GM21447 (cell line): ENCODE data around the gene HINT2.

Experiments used
- ATAC-seq: cut with Tn5 transposase; IDR thresholded peaks from one replicate; pipeline ENCODE4 v1.9.1; 2021; ENCODE audit not compliant: unreplicated experiment

The HINT2 gene

DNA sequence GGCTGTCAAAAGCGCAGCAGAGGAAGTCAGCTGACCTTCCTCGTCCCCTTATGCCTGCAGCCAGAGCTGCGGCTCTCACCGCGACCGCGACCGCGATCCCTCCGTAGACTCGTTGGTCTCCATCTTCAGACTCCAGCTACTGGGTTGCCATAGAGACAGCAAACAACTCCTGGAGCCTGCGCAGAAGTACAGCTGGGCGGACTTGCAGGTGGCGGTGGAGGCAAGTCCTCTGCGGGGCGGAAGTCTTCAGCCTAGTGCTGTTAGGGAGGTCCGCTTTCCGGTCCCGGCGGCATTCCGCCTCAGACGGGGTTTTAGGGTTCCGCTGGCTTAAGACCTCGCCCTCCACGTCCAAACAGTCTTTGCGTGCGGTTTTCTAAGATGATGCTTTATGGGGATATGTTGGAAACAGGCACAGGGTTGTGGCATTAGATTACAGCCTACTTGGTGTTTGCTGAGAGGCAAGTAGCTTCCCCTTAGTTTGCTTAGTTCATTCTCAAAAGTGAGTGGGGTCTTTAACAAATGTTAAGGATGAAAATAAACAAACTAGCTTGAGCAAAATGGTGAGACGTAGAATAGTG lies 2.7 kb downstream of the HINT2 start, which contains the start of gene SPAG8:
Gene SPAG8 (minus strand): TSS at position 238 of the 578 bp plus-strand sequence. CDS start 115 bp downstream, at position 123.
- ATAC-seq, result peak; percentile 57

DNA sequence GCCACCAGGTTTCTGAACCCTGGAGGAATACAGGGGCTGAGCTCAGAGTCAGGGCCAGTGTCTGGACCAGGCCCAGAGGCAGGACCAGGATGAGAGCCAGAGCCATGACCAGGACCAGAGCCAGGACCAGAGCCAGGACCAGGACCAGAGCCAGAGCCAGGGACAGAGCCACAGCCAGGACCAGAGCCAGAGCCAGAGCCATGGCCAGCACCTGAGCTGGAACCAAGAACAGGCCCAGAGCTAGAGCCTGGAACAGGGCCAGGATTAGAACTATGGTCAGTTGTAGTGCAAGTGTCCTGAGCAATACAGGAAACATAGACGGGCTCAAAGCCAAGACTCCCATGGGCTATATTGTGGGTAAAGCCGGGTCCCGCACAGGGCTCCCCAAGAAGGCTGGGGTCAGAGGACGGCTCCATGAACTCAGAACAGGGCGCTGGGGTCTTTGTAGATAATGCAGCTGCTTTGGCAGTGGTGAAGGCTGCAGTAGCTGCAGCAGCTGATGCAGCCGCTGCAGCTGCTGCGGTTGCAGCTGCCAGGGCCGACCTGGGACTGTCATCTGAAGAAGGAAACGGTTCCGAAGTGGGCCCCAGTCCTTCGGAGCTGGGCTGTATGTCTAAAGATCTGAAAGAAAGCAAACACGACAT lies 3.3 kb downstream of the HINT2 start:
- no peak for ATAC-seq

DNA sequence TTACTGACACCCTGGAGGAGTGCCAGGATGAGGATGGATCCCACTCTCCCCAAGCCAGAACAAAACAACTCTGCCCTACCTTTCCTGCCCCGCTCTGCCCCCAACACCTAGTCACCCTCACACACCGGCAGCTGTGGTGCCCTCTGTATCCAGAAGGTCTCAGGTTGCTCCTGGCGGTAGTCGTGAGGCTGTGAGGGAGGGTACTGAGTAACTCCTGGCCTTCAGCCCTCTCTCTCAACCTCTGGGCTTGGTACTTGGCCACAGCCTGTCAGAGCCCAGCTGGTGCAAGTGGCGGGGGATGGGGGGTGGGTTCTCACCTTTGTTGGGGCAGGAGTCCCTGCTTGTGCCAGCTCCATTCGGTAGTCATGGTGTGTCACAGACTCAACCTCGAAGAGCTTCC lies 4.7 kb downstream of the HINT2 start:
- ATAC-seq, result no peak

DNA sequence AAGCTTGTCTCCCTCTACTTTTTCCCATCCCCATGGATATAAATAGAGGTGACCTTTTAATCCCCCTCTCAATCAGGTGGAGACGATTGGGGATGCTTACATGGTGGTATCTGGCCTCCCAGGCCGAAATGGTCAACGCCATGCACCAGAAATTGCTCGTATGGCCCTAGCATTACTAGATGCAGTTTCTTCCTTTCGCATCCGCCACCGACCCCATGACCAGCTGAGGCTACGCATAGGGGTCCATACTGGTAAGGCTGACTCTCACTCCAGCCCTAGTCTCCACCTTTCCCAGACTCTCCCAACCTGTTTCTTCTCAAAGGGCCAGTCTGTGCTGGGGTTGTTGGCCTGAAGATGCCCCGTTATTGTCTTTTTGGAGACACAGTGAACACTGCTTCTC lies 6.4 kb downstream of the HINT2 start:
- no peak for ATAC-seq

DNA sequence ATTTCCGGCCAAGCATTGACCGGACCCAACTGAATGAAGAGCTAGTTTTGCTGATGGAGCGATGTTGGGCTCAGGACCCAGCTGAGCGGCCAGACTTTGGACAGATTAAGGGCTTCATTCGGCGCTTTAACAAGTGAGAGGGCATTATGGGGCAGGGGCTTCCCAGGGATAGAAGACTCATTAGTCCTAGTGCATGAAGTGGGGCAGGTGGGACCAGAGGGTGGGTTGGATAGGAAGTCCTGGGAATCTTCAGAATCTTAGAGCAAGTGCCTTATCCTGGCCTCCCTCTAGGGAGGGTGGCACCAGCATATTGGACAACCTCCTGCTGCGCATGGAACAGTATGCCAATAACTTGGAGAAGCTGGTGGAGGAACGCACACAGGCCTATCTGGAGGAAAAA lies 8.7 kb downstream of the HINT2 start:
- ATAC-seq, result no peak

DNA sequence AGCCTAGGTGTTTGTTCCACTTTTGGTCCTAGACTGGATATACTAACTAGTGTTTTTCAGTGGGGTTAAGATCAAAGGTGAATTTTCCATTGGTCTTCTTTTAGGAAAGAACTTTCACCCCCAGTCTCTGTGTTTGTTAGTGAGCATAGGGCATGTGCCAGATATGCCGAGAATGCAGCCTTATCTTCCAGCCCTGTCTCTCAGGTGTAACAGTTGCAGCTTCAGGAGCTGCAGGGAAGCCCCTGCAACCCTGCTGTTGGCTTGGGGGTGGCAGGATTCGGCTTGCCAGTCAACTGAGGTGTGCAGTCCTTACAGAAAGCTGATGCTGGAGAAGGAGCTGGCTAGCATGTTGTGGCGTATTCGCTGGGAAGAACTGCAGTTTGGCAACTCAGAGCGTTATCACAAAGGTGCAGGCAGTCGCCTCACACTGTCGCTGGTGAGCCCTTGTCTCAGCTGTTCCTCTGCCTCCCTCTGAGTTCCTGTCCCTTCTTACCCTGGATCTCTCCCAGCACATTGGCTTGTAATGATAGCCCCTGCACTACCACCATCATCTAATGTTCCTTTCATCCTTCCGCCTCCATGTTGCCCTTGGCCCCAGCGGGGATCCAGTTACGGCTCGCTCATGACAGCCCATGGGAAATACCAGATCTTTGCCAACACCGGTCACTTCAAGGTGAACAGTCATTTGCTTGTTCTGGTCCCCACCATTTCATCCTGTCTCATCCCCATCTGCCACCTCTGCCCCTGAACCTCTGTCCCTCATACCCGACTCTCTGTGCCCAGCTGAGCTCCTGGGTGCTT lies 13.3 kb downstream of the HINT2 start:
- ATAC-seq, result no peak

DNA sequence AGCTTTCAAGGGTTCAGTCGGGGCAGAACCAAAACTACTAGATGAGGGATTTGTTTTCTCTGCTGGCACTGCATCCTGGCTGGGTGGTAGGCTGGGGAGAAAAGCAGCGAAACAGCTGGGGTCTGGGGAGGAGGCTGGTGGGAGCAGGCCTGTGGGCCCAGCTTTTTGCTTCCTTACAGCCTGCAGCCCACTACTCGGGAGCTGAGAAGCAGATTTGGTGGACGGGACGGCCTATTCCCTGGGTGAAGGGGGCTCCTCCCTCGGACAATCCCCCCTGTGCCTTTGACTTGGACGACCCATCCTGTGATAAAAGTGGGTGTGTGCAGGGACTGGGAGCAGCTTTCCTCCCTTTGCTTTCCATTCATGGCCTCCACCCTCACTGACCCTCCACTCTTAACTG lies 14.3 kb downstream of the HINT2 start:
- no peak for ATAC-seq

DNA sequence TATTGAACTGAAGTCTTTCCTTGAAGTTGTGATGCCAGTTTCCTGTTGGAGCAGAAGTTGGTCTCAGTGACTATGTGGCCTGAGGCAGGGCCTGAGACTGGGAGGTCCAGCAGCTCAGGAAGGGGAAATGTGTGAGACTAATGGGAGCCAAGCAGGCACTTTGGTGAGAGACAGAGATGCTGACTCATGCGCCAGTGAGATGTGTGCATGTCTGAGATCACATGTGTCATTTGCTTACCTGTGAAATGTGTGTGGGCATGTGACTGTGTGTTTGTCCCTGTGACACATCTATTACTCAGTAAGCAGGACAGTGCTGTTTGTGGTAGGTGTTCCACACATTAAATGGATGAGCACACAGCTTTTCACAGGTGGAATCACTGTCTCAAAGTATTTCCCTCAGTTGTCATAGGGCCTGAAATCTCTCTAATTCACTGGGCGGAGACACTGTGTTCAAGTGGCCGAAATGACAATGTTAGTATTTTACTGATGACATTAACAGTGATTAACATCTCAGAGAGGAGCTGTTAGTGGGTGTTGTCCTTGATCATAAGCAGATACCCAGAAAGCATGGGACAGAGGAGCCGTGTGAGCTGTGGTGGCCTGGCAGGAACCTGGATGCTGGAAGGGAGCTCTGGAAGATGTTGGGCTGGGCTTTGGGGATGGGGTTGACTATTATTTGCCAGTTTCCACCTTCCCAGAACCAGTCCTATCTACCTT lies 16.0 kb downstream of the HINT2 start:
- peak; percentile 52 for ATAC-seq

DNA sequence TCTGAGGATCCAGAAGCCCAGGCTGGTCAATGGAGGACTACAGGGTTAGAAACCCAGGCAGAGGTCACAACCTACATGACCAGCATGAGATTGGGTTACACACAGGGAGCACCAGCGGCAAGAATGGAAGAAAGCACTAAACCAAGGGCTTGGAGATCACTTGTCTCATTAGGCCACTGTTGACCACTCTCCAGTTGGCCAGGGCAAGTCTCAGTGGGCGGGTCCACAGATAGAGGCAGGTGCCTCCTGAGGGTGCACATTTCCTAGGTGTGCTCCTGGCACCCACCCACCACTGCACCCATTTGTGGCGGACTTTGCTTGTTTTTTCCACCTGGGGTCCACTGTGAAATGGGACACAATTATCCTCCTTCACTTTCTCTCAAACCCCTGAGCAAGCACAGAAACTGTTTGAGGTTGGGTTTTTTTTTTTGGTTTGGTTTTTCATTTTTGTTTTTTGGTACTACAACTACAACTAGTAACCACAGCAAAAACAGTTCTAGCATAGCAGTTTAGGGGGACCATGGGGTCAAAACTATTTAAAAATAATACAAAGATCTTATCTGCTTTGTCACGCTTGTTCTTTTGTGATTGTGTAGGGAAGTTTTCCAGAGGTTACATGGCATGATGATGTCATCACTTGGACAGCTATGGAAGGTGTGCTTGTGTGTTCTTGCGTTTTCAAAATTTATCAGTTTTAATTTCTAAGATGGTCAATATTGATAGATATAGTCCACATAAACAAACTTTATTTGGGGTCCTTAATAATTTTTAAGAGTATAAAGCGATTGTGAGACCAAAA lies 17.3 kb downstream of the HINT2 start:
- no peak for ATAC-seq

DNA sequence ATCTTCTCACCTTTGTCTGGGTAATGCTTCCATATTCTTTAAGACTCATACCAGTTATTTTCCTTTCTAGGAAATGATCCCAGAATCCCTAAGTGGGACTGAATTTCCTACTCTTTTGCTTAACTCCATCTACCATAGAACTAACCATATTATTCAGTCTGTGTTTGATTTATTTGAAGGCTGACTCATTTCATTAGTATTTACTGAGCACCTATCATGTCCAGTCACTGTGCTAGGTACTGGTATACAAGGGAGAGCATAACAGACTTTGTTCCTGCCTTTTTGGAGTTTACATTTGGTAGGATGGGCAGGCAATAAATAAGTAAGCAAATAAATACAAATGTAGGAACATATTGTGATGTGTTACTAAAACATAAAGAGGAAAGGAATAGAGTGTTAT lies 19.1 kb downstream of the HINT2 start:
- ATAC-seq, result no peak

DNA sequence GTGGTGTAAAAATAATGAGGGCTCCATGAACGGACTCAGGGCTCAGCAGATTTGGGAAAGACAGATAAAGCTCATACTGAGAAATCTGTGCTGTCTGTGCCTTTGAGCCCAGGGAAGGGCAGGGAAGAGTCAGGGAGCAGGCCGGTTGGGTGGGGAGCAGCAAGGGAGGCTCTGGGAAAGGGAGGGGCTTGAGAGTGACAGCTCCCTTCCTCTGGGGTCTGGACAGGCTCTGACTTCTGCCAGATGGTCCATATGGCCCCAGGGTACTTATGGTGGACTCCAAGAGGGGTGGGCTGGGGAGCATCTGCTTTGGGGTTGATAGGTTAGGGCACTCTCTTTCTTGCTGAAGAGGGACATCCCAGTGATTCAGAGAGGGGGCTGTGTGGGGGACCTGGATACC lies 21.4 kb downstream of the HINT2 start:
- no peak for ATAC-seq

DNA sequence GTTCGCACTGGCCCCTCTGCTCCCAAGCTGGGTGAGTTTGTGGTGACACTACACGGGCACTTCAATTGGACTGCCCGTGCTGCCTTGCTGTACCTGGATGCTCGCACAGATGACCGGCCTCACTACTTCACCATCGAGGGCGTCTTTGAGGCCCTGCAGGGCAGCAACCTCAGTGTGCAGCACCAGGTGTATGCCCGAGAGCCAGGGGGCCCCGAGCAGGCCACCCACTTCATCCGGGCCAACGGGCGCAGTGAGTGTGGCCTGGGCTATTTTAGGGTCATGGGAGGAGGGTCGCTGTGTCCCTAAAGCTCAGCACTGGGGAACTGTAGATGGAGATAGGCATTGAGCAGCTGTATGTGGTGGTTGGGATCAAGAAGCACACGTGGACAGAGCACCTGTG lies 22.0 kb downstream of the HINT2 start:
- no peak for ATAC-seq

DNA sequence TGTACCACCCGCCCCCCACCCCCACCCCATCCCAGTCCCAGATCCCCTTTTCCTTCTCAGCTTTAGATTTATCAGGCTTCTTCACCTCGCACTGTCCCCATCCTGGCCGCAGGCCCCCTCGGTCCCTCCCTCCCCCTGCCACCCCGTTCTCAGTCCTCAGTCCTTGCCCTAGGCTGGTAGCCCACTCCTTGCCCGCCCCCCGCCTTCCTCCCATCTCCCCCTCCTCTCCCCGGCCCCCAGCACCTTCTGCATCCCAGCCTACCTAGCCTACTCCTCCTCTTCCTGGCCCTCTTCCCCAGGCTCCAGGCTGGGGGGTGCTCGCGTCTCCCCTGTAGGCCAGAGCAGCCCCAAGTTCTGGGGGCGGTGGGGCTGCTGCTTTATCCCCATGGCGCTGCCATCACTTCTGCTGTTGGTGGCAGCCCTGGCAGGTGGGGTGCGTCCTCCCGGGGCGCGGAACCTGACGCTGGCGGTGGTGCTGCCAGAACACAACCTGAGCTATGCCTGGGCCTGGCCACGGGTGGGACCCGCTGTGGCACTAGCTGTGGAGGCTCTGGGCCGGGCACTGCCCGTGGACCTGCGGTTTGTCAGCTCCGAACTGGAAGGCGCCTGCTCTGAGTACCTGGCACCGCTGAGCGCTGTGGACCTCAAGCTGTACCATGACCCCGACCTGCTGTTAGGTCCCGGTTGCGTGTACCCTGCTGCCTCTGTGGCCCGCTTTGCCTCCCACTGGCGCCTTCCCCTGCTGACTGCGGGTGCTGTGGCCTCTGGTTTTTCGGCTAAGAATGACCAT lies 22.6 kb downstream of the HINT2 start:
- ATAC-seq, result no peak

DNA sequence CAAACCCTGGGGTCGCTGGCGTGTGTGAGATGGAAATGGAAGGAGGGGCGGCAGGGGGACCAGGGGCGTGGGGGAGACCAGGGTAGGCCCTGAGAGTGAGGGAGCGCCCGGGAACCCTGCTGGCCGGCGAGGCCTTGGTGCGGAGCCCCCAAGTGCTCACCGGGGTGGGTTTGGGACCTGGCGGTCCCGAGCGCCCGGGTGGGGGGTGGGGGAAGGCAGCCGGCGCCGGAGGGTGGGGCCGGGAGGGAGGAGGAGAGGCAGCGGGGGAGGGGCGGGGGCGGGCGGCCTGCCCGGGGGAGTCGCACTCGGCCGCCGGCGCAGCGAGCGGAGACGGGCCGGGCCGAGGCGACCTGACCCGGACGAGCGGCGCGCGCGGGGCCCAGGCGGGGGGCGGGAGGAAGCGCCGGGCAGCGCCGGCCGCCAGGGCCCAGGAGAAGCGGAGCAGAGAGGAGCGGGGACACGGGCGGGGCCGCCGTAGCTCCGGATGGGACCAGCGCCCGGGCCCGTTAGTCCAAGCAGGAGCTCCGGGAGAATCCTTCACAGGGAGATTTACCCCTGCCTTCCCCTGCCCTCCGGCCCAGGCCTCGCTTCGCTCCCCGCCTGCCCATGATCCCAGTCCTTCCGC lies 23.4 kb downstream of the HINT2 start, which contains the start of gene NPR2:
Gene NPR2 (plus strand): TSS at position 295 of the 625 bp plus-strand sequence. CDS start 818 bp downstream, outside the sequence.
- ATAC-seq, result no peak

DNA sequence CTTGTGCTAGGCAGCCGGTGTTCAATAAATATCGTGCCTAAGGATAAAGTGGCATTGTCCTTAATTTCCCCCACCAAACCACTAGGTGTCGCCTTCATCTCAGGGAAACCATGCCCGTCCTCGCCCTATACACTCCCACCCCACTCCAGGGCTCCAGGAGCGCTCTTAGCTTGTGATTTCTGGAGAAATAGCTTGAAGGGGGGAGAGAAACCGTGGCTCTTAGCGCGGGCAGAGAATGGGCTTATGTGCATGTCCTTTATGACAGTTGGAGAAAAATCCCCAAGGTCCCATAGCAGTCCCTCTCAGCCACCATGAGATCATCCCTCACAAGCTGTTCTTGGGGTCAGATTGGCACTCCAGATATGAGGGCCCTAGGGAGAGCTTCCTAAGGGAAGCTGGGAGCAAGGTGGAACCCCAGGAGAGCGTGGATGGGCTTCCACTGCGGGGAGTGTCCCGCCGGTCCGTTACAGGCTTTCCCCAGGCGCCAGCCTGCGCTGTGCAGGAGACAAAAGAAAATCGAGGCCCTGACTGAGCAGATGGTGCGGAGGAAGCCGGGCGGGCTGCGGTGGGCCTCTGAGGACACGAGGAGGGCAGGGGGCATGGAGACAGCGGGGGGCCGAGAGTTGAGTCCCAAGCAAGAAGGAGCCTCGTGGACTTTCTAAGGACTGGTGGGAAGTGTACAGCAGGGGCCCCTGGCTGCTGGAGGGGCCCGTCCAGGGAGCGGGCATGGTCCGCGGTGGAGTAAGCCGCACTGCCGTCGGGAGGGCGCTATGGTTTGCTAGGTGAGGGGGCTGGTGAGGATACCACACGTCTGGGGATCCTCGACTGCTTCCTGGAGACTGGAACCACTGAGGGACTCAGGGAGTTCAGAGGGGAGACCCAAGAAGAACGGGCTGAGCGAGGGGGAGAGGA lies 24.2 kb downstream of the HINT2 start:
- ATAC-seq, result no peak

DNA sequence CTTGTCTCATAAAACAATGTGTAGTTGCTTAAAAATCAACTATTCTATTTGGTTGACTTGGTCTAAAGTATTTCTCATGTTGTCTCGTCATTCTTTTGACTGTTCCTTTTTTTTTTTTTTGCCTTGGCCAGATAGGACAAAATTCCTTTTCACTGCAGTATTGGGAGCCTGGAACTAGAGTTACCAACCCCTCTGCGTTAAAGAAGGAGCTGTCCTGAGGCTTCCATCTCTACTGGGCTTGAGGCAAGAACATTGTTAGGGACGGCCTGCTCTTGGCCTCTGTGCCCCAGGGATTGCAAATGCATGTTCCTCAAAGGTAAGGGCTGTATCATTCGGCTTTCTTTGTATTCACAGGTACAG lies 24.8 kb downstream of the HINT2 start:
- ATAC-seq, result no peak

DNA sequence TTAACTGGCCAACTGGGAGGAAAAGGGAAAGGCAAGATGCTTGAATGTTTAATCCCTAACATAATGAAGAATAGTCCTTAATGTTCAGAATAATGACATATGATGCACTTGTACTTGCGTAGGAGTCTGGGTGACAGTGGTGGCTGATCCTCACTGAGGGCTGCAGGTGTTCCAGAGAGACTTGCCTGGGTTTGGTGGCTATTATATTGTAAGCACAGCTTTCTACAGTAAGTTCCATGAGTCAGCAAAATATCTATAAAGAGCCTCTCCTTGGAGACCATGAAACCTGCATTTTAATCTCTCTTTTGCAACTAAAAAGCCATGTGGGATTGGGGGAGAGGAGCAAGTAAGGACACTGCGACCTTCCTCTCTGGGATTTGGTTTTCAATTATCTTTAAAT lies 25.3 kb downstream of the HINT2 start:
- ATAC-seq, result no peak

DNA sequence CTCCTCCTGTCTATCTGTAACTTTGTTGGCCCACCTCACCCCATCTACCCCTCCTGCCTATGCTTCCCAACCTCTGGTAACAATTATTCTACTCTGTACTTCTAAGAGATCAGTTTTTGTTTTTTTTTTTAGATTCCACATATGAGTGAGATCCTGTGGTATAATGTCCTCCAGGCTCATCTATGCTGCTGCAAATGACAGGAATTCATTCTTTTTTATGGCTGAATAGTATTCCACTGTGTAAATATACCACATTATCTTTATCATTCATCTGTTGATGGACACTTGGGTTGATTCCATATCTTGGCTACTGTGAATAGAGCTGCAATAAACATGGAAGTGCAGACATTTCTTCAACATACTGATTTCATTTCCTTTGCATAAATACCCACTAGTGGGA lies 31.4 kb downstream of the HINT2 start:
- ATAC-seq, result no peak
